ENCODE results near the gene GCNT4.
"Not testable (repeated sequence)": the region's sequence is repeated elsewhere in the genome, so short reads cannot be mapped to it uniquely, and the experiment has no call there.

The GCNT4 gene

DNA sequence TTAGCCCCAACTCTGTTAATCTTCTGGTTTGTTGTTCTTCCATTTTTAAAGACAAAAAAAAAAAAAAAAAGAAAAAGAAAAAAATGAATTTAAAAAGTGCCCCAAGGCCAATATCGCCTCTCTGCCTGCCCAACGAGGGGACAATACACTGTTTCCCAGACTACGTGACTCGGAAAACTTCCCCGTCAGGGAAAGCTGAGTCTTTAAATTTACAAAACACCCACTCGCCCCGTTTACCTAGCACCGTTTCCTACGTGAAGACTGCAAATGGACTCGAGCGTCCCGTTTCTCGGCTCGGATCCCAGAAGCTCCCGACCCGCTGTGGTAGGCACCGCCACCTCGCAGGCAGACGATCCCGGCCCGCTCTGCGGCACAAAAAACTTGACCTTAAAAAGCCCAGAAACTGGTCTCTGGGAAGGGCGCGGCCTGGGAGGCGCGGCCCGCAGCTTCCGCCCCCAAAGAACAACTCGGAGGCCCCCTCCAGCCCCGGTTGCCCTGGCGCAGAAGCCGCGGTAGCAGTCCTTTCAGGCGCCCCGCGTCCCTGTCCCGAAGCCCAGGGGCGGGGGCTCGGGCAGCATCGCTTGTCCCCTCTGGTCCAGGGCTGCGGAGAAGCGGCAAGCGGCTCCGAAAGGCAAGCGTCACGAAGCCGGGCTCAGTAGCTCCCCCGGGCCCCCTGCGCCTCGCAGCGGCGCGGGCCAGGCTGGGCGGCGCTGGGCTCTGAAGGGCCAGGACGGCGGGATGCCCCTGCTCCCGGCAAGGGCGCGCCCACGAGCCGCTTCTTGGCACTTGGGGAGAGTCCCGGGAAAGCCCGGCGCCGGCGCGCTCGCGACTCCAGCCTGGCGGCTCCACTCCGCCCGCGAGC is at the start of gene GCNT4:
GCNT4 (minus strand) TSS at position 367 of the 862 bp plus-strand sequence. CDS start 22,521 bp downstream, outside the sequence.
- FAIRE-seq: no peak

GRCh38 chr5:75095956-75096355 is 43.6 kb upstream of the GCNT4 start:
- peak; percentile 19 for FAIRE-seq

- FAIRE-seq: no peak
Observed at GRCh38 chr5:75091597-75091996, 39.2 kb upstream of the GCNT4 start.

DNA sequence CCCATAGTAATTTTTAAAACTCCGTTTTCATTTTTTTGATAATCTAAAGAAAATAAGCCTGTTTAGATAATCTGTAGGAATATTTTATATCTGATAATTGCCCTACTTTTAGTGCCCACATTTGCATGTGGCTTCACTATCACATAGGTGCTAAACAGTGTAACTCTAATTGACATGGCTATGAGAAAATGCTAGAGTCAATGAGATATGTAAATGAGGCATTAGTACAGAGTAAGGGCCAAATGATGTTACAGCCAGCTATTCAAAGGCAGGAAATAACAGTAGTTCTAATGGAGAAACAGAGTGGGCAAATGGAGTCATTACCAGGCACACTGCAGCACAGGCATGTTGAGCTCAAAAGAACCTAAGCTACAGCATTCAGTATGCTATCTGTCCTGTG is 37.3 kb upstream of the GCNT4 start:
- FAIRE-seq: no peak

DNA sequence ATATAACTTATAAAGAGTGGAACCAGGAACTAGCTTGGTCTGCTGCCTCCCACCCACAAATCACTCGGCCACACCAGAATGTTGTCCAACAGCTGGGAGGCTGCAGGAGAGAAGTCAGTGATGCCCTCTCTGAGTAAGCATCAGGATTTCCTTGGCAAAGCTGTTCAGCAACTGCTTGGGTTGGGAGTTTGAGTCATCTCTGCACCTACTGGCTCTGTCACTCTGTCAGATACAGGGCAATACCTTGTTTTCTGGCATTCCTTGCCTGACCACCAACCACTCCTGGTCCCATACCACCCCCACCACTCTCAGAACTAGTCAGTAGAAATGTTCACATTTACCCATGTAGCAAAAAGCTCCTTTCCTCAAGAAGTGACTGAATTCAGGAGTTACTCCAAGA is 36.8 kb upstream of the GCNT4 start:
- no peak for FAIRE-seq

DNA sequence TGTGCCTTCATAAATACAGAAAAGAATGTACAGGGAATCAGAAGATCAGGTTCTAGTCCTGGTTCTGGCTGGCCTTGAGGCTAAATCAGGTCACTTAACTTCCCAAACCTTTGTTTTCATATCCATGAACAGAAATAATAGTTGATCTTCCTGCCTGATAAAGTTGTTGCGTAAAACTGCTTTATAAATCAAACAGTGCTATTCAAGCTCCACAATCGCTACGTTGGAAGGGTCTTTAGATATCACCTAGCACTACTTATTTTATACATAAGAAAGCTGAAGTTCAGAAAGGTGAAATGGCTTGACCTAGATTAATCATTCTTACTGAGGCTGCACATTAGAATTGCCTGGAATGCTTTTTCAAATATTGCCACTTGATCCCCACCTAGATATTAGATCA is 36.3 kb upstream of the GCNT4 start:
- no peak for FAIRE-seq

GRCh38 chr5:75081510-75081909 is 29.2 kb upstream of the GCNT4 start:
- no peak for FAIRE-seq

- FAIRE-seq: not testable (repeated sequence)
Observed at GRCh38 chr5:75079346-75079745, 27.0 kb upstream of the GCNT4 start.

- FAIRE-seq: no peak
Observed at GRCh38 chr5:75078027-75078426, 25.7 kb upstream of the GCNT4 start.

DNA sequence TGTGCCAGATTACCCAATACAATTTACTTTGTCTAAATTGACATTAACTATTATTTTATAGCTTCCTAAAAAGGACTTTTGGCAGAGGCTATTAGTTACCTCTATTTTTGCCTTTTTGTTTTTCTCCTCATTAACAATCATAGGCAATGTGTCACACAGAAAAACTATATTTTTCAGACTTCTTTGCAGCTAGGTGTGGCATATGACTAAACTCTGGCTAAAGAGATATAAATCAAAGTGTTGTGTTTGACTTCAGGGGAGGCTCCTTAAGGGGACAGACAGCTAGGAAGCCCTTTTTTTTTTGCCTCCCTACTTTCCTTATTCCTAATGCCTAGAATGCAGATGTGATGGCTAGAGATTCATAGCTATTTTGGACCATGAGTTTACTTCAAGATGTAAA is 19.7 kb upstream of the GCNT4 start:
- no peak for FAIRE-seq

GRCh38 chr5:75071100-75071499 is 18.7 kb upstream of the GCNT4 start:
- peak; percentile 82 for FAIRE-seq

DNA sequence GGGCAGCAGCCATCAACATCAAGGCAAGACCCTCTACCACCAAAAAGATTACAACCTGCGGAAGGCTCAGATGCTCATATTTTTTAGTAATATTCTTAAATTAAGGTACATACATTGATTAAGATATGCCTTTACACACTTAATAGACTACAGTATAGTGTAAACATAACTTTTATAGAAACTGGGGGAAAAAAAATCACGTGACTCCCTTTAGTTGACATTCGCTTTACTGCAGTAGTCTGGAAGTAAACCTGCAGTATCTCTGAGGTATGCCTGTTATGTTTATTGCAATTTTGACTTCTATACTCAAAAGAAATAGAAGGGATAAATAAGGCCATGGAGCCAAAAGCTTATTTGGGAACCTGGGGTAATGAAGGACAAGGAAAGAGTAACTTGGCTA is 15.1 kb upstream of the GCNT4 start:
- no peak for FAIRE-seq

- no peak for FAIRE-seq
Observed at GRCh38 chr5:75062925-75063531, 10.7 kb upstream of the GCNT4 start.

GRCh38 chr5:75059912-75060545 is 7.7 kb upstream of the GCNT4 start:
- peak; percentile 39 for FAIRE-seq

DNA sequence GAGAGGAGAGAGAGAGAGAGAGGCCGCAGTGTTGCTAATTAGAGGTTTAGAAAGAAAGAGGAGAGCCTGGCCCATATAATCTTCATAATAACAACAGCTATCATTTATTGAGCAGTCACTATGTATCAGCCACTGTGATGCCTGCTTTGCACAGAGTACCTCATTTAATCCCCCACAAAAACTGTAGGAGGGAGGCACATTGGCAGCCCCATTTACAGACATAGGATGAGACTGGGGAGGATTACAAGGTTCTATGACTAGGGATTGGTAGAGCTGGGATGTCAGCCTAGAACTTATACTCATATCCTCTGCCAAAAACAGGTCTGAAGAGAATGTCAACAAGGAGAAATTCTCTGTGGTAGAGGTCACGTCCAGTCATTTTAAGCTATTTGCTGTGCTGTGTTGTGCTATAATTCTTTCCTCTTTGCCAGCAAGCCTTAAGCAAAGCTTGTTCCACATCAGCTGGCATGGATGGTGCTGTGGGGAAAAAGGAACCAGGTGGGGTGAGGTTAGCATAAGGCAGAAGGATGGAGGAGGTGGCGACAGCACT is 6.7 kb upstream of the GCNT4 start:
- FAIRE-seq: no peak

DNA sequence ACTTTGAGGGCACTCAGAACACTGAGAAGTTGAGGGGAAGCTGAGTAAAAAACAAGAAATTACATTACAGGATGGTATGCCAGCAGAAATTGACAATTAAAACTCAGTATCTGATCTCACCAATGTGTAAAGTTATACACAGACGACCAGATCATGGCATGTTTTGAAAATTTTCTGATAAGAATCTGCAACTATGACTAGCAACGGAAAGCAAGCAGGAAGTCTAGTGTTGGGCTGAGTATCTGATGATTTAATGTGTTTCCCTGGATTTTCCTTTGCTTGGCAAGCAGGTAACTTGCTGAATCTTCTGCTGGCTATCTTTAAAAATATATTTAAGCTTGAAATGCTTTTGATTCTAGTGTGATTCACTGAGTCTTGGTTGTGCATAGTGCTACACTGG is 5.2 kb upstream of the GCNT4 start:
- no peak for FAIRE-seq

DNA sequence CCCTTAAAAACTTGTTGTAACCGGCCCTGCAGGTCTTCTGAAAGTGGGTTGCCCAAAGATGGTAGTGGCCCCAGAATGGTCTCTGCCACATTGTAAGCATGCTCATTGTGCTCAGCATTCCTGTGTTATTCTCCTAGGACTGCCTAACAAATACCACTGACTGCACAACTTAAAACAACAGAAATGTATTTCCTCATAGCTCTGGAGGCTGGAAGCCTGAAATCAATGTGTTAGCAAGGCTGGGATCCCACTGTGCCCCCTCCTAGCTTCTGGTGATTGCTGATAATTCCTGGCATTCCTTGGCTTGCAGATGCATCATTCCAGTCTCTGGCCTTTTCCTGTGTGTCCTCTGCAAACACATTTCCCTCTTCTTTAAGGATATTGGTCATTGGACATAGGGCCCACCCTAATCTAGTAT is 3.4 kb upstream of the GCNT4 start:
- peak; percentile 100 for FAIRE-seq

DNA sequence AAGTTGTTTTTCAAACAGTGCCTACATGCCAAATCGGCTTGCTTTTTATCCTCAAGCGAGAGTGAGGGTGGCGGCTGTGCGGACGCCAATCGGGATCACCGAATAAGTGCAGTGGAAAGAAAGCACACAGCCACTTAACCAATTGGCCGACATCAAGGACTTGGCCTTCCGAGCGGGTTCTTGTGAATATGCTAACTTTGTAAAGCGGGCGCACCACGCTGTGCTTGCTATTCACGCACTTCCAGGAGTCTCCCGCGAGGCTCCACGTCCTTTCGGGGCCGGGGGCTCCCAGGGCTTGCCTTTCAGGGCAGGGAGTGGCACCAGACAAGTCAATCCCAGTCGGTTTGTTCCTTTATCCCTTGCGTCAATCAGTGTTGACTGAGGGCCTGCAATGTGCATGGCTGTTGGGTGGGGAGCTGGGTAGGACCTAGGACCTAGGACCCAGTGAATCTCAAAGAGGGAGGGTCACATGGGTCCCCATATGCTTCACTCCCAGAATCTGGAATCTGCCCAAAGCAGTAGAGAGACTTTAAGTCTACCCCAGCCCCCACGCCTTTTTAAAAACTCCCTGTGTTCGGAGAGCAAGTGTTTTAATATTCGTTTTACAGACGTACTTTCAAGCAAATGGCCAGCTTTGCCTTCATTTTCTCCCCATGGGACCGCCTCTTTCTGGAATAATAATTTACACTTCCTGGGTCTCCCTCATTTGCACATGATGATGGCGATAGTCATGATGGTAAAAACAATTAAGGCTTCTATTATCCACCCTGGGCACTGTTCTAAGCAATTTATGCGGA is 2.0 kb upstream of the GCNT4 start:
- FAIRE-seq: no peak

DNA sequence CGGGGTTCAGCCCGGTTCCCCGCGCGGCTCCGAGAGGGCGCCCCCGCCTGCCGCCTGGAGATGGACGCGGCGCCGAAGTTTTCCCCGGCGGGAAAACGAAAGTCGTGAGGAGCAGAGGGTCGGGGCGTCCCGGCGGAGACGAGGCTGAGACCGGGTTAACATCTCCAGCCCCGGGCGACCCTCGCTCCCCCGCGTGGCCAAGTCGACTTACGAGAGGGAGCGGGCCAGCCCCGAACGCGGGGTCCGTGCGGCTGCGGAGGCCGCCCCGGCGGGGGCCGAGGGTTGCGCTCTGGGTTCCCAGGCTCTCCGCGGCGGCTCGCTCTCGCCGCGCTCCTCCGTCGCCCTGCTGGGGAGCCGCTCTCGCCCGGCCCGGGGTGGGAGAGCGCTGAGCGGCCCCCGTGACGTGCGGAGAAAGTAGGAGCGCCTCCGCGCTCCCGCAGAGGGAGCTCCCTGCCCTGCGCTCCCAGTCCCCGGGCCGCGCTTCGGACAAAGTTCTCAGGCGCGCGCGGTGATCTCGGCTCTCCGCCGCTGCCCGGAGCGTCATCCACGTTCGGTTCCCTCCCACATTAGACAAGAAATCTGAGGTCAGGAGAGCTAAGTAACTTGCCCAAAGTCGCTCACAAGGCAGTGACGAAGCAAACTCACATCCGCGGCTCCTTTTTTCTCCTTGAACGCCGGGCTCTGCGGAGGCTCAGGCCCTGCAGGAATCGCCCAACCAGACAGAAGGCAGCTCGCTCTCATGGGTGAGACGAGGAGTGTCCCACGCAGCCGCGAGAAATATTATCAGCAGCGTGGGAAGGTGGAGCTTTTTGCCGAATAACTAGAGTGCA is 1.2 kb upstream of the GCNT4 start:
- no peak for FAIRE-seq

DNA sequence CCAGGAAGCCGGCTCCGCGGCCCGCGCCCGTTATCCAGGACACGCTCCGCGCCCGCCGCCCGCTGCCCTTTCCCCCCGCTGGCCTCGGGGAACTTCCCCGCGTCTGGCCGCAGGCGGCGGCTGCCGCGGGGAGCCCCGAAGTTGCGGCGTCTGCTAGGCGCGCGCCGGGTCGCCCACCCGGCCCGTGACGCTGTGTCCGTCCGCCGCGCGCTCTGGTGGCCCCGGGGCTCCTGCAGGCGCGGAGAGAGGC is 621 bp upstream of the GCNT4 start:
- FAIRE-seq: no peak

- no peak for FAIRE-seq
Observed at GRCh38 chr5:75051217-75051751, 1.1 kb downstream of the GCNT4 start.

- FAIRE-seq: peak; percentile 93
Observed at GRCh38 chr5:75050415-75050814, 1.9 kb downstream of the GCNT4 start.

Measured in G401.6 (cell line).